ENCODE measurements around the gene MACROD2.

The MACROD2 gene

DNA sequence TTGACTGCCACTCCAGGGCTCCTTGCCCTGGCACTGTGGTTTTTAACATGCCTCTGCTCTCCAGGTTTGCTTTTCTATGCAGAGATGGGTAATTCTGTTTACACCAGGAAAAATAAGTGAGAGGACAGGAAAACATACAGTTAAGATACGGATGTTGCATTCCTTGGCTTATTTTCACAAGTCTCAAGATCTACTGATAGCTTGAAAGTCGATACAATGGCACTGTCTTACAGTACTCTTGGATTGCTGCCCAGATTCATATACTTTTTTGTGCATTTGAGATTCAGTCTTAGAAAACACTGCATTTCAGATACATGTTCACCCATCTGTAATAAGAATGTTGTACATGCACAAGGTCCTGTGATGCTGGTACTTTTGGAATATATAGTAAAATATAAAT lies 501.7 kb downstream of the MACROD2 start:
- no peak for DNase-seq (ENCODE audit: extremely low spot score)
- TF ChIP-seq, protein P1, sequence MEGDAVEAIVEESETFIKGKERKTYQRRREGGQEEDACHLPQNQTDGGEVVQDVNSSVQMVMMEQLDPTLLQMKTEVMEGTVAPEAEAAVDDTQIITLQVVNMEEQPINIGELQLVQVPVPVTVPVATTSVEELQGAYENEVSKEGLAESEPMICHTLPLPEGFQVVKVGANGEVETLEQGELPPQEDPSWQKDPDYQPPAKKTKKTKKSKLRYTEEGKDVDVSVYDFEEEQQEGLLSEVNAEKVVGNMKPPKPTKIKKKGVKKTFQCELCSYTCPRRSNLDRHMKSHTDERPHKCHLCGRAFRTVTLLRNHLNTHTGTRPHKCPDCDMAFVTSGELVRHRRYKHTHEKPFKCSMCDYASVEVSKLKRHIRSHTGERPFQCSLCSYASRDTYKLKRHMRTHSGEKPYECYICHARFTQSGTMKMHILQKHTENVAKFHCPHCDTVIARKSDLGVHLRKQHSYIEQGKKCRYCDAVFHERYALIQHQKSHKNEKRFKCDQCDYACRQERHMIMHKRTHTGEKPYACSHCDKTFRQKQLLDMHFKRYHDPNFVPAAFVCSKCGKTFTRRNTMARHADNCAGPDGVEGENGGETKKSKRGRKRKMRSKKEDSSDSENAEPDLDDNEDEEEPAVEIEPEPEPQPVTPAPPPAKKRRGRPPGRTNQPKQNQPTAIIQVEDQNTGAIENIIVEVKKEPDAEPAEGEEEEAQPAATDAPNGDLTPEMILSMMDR (IDR thresholded peaks at IDR 0.05; ENCODE audit: control extremely low read depth, extremely low read depth, low read depth, missing control alignments) = no peak
- CTCF ChIA-PET = no interaction called here
- POLR2A ChIA-PET = no interaction called here

DNA sequence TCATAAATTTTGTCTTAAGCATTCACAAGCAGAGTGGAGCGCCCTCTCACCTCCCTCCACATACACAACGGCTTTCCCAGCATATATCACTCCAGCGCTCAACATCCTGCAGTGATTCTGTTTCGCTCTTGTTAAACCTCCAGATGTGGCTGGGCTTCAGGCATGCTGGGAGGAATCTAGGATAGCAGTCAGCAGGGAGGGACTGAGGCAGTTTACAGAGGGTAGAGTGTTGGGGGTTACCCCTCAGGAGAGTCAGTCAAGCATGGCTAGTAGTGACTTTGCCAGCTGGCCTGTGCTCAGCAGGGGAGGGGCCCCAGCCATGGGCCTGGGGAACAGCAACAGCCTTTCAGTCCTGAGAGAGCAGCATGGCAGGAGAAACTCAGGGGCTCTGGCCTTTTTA lies 503.5 kb downstream of the MACROD2 start:
- DNase-seq (ENCODE audit: extremely low spot score) = no peak
- POLR2A ChIA-PET = no interaction called here
- TF ChIP-seq, protein P1 (IDR thresholded peaks at IDR 0.05; ENCODE audit: control extremely low read depth, extremely low read depth, low read depth, missing control alignments) = no peak
- CTCF ChIA-PET = no interaction called here

DNA sequence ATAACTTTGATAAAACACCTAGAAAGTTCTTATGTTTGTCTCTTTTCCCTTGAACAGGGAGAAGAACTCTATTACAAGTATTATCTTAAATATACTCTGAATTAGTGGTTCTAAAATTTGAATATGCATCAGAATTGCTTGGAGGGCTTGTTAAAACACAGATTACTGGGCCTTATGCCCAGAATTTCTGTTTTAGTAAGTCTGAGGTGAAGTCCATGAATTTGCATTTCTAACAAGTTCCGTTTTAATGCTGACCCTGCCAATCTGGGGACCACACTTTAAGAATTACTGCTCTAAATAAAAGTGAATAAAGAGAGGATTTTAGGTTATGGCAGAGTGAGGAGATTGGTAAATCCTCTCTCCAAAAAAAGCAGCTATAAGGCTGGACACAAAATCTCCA lies 510.2 kb downstream of the MACROD2 start:
- ChIA-PET CTCF (no interaction called here), POLR2A (no interaction called here)
- DNase-seq (ENCODE audit: extremely low spot score) = no peak

DNA sequence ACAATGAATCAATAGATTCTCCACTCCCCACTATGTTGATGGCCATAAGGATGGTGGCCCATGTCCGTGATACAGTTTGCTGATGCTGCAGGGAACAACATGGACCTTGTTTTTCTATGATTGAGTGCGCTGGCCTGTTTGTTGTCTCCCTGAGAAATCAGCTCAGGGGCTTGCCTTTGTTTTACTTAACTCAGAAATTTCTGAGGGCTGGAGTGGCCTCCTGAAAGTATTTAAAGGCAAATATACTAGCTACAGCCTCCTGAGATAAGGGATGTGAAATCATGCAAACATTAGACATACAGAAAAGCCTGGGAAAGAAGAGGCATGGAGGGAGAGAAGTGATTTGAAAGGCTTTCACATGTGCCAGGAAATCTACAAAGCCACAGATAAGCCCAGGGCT lies 512.4 kb downstream of the MACROD2 start:
- TF ChIP-seq, protein P1 (IDR thresholded peaks at IDR 0.05; ENCODE audit: control extremely low read depth, extremely low read depth, low read depth, missing control alignments) = no peak
- CTCF ChIA-PET = no interaction called here
- no peak for DNase-seq (ENCODE audit: extremely low spot score)
- POLR2A ChIA-PET = no interaction called here

More for the DNA sequence above, 510.2 kb downstream of the MACROD2 start:
- TF ChIP-seq, protein P1 (IDR thresholded peaks at IDR 0.05; ENCODE audit: control extremely low read depth, extremely low read depth, low read depth, missing control alignments) = no peak

DNA sequence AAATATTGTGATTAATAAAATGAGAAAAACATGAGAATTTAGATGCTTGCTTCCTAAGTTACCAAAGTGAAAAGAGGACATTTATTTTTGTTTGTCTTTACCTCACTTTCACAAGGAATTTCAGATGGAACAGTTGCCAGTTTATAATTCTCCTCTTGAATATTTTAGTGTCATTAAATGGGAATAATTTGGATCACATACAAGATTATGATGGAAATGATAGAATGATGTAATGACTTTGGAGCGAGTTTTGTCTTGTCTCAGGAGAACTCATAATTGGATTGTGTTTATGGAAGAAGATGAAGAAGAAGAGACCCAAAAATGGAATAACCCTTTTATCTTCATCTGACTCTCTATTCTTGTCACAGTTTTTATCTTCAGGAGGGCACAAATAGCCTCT lies 515.0 kb downstream of the MACROD2 start:
- CTCF ChIA-PET = interaction anchor here (1.1 kb wide), 1 partner anchor 10 kb away, joined by 5 read pairs; no protein-coding TSS in a partner anchor
- no peak for DNase-seq (ENCODE audit: extremely low spot score)
- TF ChIP-seq, protein P1 (IDR thresholded peaks at IDR 0.05; ENCODE audit: control extremely low read depth, extremely low read depth, low read depth, missing control alignments) = no peak
- POLR2A ChIA-PET = no interaction called here

DNA sequence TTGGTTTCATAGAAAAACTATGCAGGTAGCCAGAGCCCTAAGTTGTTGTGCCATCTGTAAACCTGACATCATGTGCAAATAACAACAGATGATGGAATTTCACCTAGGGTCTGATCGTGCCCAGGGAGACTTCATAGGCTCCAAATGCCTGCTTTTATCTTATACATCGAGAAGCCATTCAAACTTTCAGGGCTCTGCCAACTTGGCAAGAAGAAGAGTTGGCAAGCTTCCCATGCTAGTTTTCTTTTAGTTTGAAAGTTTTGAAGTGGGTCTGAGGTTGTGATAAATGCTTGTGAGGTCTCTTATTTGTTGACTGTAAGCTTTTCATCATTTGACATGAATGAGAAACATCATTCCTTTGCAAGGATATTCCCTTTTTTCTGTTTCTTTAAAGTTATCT lies 517.5 kb downstream of the MACROD2 start:
- POLR2A ChIA-PET = no interaction called here
- no peak for DNase-seq (ENCODE audit: extremely low spot score)
- TF ChIP-seq, protein P1 (IDR thresholded peaks at IDR 0.05; ENCODE audit: control extremely low read depth, extremely low read depth, low read depth, missing control alignments) = no peak
- CTCF ChIA-PET = interaction anchor here (1.1 to 1.3 kb wide), 2 partner anchors 11 to 20 kb away, joined by 3 read pairs; no protein-coding TSS in a partner anchor

DNA sequence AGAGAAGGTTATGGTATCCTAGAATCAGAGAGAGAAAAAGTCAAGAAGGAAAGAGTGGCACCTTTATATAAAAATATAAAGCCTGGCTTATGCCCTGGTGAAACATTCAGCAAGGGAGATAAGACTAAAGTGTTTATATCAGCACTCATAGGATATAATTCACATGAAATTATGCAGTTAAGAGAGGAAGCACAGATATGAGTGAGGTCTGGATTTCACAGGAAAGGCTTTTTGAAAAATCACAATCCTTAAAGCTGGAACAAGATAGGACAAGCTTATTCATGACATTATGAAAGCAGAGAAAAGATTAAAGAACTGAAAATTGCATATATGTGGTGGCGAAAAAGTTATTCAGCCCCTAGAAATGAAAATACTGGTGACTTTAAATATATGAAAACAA lies 523.3 kb downstream of the MACROD2 start:
- ChIA-PET POLR2A (no interaction called here), CTCF (interaction anchor here (1.6 kb wide), 1 partner anchor 22 kb away, joined by 3 read pairs; no protein-coding TSS in a partner anchor)
- DNase-seq (ENCODE audit: extremely low spot score) = no peak
- TF ChIP-seq, protein P1 (IDR thresholded peaks at IDR 0.05; ENCODE audit: control extremely low read depth, extremely low read depth, low read depth, missing control alignments) = no peak
